ENCODE results near the gene IL1R1. TPM values are rescaled to one million over a fixed set of nuclear protein-coding genes. Genes with fewer than 3 reads are reported as not detected.

Gene IL1R1, protein sequence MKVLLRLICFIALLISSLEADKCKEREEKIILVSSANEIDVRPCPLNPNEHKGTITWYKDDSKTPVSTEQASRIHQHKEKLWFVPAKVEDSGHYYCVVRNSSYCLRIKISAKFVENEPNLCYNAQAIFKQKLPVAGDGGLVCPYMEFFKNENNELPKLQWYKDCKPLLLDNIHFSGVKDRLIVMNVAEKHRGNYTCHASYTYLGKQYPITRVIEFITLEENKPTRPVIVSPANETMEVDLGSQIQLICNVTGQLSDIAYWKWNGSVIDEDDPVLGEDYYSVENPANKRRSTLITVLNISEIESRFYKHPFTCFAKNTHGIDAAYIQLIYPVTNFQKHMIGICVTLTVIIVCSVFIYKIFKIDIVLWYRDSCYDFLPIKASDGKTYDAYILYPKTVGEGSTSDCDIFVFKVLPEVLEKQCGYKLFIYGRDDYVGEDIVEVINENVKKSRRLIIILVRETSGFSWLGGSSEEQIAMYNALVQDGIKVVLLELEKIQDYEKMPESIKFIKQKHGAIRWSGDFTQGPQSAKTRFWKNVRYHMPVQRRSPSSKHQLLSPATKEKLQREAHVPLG
- 11.2 and 18.9 TPM in 2 replicates for total RNA-seq

GRCh38 chr2:102141970-102142828, at the start of gene IL1R1:
Gene IL1R1 (plus strand): TSS chr2:102142746. CDS start chr2:102157725, 14,979 bp downstream.

GRCh38 chr2:102186791-102187495, 44.4 kb downstream of the IL1R1 start, which contains the start of gene IL1RL2:
Gene IL1RL2 (plus strand): TSS chr2:102187023. CDS start chr2:102187868, 845 bp downstream.

Other genes with a start within 250 kb of the IL1R1 start
- not detected in 2 replicates for gene IL1R2, start 150.8 kb upstream of the IL1R1 start, total RNA-seq
- 1.4 and 1.7 TPM in 2 replicates for gene IL1RL2, start 44.3 kb downstream of the IL1R1 start, total RNA-seq
- 0.12 and 0.77 TPM in 2 replicates for gene IL1RL1, start 168.8 kb downstream of the IL1R1 start, total RNA-seq
- 0.12 and 0.33 TPM in 2 replicates for gene IL18R1, start 213.1 kb downstream of the IL1R1 start, total RNA-seq